DMS53 (cell line): ENCODE data around the gene CDH20.

Source experiments
- DNase-seq: peaks from one replicate; lab custom pipeline; 2025; lab: John Stamatoyannopoulos, UW

Gene CDH20

DNA sequence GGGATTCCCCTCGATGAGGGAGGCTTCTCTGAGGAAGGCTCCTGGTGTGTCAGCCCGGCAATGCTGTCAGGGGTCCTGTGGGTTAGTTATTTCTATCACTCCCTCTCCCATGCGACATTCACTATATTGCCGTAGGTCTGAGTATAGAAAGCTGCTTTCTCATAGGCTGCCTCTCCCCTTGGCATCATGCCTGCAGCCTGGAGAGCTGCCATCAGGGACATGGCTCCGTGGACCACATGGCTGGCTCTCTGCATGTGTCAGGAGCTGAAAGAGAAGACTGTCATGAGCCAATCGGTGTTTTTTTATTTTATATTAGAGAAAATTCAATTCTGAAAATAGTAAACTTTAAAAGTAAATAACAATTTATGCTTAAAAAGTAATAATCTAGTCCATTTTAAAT, 198.0 kb downstream of the CDH20 start:
- DNase-seq = no peak

DNA sequence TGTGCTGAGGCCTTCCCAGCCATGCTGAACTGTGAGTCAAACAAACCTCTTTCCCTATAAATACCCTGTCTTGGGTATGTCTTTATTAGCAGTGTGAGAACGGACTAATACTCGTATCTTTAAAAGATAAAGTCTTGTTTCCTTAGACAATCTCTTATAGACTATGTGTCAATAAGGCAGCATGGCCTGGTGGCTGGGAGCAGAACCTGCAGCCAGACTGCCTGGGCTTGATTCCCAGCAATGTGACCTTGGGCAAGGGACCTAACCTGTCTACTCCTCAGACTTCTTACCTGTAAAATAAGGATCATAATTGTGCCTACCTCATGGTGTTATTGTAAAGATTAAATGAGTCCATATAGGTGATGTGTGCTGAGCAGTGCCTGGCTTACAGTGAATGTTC, 198.7 kb downstream of the CDH20 start:
- DNase-seq = peak; percentile 14

DNA sequence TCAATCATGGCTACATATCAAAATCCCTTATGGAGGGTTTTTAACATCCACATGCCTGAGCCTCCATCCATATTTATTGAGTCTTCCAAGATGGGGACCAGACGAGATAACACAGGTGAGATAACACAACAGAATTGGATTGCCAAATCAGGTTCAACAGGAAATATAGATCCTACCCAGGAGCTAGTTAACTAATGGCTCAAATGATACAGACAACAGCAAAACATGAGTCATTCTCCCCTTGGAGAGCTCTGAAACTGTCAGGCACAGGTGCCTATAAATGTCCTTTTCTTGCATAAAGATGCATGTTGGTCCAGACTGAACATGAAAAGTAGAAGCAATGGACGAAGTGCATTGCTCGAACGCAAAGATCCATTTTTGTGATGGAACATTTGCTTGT, 202.2 kb downstream of the CDH20 start:
- peak; percentile 52 for DNase-seq

DNA sequence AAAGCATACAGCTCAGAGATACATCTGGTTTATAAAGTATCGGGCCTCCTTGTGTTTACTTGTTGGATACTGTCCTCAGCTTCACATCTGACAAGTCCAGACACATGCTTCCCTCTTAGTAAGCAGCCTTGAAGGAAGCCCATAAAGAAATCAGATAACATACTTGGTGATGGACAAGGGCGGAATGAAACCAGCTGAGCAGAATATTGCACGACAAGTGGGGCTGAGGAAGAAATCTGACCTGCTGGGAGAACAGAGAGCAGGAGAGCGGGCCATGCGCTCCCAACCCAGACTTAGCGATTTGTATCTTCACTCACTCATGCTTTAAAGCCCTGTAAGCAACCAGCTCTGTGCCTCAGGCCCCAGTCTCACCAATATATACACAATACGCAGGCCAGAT, 208.4 kb downstream of the CDH20 start:
- DNase-seq = no peak

DNA sequence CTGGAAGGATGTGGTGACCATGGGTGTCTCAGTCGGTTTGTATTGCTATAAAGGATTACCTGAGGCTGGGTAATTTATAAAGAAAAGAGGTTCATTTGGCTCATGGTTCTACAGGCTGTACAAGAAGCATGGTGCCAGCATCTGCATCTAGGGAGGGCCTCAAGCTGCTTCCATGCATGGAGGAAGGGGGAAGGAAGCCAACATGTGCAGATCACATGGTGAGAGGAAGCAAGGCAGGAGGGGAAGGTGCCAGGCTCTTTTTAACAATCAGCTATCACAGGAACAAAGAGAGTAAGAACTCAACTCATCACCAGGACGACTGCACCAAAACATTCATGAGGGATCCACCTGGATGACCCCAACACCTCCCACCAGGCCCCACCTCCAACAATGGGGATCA, 209.4 kb downstream of the CDH20 start:
- DNase-seq = no peak

DNA sequence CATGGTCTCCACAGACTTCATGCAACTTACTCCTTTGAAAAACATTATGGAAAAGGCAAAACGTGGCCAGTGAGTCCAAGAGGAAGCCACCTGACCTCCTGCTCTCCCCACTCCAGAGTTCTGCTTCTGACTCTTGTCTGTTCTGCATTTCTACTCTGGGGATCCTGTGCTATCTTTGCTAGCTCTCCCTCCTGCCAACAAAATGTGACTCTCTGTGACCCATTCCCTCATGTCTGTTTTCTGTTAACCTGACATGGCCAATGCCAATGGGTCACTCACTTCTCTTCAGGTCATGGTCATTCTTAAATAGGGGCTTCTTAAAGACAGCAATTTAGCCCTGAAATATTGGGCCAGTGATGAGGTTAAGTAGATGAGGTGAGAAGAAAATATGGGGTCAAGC, 210.3 kb downstream of the CDH20 start:
- DNase-seq = no peak

DNA sequence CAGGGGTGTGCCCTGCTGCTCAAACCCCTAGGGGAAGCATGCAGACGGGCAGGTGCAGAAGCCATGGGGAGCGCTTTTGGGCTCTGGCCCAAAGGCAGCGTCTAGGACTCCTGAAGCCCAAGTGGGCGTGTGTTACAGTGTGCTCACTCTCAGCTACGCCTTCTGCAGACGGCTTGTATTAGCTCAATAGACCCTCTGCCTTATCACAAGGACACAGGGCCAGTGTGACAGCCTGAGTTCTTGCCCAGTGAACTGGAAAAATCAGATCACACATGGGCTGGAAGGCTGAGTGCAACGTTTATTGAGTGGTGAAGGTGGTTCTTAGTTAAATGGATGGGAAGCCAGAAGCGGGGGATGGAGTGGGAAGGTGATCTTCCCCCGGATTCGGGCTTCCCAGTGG, 210.9 kb downstream of the CDH20 start:
- no peak for DNase-seq

DNA sequence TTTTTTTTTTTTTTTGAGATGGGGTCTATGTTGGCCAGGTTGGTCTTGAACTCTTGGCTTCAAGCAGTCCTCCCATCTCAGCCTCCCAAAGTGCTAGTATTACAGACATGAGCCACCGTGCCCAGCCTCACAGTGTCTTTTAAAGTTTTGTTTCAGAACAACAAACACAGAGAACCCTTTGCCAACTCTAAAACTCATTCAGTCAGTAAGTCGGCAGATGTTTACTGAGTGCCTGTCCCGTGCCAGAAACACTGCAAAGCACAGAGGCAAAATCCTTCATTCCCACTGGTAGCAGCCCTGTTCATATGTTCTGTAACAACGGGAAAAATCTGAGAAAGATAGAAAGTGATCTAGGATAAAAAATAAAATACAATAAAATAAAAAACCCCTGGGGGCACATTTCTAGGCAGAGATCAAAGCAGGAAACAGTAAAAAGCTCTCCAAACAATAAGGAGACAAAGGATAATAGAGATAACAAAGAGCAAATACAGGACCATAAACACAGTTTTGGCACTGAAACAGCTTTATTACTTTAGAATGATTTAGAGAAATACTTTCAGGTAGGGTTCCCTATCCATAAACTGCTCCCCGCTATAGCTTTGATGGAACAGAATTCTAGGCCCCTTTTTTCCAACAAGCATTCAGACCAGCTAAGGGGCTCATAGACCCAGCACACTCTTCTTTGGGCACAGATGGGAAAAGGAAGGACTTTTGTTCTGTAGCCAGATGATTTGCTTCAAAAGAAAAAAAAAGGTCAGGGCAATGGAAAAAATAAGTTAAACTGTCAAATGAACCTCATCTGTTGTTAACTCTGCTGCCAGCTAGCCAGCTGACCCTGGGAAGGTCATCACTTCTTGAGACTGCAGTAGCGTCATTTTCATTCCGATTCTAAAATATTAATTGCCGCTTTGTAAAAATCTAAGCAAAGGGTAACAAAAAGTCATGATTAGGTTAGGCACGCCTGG, 212.3 kb downstream of the CDH20 start:
- DNase-seq = no peak

DNA sequence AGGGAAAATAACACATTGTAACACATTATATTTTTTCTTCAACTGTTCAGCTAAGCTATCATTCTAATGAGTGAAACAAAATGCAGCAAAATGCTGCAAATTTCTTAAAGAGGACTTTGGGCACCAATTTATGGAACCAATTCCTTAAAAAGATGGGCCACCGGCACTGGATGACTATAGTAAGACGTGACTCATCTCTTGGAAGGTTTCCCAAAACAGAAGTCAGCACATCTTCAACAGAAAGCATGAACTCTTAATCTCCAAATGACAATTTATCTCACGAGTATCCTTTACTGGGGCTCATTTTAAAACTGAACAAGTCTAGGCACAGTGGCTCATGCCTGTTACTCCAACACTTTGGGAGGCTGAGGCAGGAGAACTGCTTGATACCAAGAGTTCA, 213.4 kb downstream of the CDH20 start:
- DNase-seq = peak; percentile 22

DNA sequence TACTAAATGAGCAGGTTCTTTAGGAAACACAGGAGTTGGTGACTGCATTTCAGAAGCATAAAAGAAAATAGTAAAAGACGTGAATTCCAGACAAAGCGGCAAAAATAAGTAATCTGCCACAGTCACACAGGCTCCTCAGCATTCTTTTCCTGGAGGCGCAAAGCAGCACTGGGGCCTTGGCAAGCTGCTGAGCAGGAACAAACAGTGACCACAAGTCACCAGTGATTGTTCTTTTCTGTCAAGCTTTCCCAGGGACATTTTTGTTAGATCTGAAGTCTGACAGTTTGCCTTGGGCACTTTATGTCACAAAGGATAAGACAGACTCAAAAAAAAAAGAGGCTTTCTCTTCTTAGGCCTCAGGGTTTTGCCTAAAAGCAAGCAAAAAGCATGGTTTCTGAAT, 216.2 kb downstream of the CDH20 start:
- no peak for DNase-seq

DNA sequence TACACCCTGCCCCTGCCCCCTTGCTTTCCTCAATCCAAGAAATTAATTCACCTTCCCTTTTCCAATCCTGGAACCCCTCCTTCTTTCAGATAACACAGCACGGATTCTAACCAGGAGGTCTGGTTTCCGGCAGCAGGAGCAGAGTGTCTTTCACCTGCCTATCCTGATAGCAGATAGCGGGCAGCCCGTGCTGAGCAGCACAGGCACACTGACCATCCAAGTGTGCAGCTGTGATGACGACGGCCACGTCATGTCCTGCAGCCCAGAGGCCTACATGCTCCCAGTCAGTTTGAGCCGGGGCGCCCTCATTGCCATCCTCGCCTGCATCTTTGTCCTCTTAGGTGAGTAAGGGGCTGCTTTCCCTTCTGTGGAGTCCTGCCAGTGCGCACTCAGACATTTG, 216.7 kb downstream of the CDH20 start:
- DNase-seq = no peak

DNA sequence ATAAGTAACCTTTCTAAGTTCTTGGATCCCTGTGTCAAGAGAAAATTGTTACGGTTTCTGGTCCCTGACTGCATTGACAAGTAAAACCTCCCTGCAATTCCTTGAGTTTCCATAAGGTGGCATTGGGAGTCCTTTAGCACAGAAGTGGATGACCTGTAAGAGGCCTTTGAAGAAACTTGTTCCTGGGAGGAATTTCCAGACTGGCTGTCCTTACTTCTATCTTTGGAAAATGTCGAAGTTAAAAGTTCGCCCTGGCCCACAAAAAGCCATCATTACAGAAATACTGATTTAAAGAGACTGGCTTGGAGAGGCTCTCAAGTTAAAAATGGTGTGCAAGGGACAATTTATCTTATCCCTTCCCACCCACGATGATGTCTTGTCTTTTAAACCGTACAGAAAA, 218.4 kb downstream of the CDH20 start:
- peak; percentile 93 for DNase-seq

DNA sequence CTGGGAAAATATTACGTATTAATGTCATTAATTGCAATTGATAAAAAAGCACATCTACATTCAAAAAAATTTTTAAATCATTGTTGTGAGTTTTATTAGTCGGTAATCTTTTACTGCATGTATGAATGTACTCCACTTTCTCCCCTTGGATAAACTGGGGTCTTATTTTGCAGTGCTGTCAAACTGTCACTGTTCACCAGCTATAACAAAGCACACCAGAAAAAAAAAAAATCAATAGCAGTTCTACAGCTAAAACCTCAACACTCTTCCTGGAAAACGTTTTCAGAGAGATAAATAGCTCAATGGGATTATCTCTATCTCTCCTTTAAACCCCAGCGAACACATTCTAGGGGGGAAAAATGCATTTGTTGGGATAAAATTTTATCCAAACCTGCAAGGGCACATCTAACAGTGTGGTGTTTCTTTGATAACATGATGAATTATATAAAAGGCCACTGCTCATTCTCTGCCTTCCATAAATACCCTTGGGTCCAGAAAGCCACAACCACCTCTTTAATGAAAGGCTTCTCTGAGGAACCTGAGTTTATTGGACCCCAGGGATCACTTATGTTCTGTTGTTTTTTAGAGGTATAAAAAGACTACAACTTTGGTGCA, 219.9 kb downstream of the CDH20 start:
- no peak for DNase-seq

DNA sequence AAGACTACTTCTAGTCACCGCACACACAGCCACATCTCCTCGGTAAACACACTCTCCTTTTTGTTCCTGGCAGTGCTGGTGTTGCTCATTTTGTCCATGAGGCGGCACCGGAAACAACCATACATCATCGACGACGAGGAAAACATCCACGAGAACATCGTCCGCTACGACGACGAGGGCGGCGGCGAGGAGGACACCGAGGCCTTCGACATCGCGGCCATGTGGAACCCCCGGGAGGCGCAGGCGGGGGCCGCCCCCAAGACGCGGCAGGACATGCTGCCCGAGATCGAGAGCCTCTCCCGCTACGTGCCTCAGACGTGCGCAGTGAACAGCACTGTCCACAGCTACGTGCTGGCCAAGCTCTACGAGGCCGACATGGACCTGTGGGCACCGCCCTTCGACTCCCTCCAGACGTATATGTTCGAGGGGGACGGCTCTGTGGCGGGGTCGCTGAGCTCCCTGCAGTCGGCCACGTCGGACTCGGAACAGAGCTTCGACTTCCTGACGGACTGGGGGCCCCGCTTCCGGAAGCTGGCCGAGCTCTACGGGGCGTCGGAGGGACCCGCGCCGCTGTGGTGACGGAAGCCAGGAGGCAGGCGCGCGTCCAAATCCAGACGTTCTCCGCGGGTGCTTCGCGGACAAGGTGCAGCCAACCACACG, 221.0 kb downstream of the CDH20 start:
- peak; percentile 97 for DNase-seq

DNA sequence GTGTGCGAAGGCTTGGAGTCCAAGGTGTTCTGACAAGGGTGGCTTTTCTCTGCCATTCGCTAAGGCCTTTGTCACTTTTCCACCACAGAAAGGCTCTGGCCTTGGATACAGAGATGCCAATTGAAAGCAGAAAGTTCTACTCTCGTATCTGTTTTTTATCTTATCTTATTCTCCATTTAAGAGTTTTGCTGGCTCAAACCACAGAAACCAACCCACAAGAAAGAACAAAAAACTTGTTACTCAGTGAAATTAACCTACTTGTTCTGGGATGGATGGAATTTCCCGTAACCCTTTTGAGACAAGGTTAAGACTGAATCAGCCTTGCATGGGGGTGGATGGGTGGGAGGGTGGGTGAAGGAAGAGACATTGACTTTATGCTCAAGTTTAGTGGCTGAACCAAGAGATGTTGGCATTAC, 221.7 kb downstream of the CDH20 start:
- no peak for DNase-seq

DNA sequence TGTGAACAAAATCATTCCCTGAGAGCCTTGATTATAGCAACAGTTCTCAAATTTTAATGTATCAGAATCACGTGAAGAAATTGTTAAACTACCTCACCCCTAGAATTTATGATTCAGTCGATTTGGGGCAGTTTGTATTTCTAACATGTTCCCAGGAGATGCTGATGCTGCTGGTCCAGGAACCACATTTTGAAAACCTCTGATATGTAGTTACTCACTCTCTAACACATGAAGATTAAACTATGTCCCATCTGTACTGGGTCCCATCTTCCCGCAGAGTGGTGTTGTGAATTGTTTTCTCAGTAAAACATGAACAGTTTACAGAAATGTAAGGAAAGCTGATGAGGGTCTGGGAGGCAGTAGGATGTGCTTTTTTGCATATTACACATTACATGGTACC, 223.1 kb downstream of the CDH20 start:
- no peak for DNase-seq

DNA sequence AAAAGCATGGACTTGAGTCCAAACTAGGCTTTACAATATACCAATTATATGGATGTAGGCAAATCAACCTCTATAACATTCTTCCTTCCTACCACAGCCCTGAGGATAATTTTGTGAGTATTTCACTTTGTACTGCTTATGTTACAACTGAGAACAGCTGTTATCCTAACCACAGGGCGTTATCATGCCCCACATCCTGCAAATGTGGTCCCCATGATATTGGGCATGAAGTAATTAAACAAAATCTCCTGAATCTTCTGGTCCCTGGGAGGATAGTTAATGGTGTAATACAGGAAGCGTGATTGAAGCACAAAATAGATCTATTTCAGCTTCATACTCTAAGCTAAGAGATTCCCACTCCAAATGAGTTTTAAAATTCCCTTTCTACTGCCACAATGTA, 223.6 kb downstream of the CDH20 start:
- no peak for DNase-seq

DNA sequence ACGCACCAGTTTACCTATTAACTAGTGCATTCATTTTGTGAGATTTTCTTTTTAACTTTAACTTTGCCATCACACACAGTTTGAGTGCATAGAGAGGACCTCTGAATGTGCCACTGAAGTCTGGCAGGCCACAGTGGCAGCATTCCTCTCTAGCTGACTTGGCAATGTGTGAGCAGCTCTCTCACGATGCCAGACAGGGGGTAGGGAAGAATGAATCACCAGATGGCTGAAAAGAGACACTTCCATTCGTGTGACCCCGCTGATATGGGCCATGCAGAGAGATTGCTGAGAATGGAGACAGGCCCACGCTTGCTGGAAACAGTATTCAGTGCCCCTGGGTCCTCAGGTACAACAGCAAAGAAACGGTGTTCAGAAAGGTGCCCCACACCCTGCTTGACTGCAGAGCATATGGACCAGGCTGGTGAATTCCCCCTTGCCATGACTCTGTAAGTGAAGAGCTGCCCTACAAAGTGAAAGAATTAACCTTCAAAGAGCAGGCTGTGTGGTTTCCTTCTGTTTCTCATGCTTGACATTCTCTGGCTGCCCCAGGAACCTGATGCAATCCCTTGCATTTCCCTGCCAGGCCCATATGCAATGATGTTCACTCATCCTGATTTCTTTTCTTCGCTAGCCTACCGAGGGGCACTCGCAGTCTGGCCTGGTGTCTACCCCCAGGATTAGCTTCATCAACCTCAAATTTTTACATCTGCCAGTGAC, 236.1 kb downstream of the CDH20 start:
- no peak for DNase-seq

DNA sequence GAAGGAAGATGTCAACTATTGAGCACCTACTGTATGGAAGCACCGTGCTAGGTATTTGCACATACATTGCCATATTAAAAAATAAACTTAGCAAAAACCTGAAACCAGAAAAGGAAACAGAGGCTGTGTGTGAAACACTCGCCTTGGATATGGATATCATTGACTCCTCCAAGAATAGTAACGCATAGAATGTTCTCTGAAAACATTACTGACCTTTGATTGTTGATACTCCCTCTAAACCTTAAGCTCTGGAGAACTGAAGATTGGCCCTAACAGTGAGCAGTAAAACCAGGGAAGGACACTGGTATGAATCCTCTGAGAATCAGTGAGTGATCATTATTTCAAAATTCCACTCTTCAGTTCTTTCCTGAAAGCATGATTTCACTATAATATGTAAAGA, 236.8 kb downstream of the CDH20 start:
- no peak for DNase-seq

DNA sequence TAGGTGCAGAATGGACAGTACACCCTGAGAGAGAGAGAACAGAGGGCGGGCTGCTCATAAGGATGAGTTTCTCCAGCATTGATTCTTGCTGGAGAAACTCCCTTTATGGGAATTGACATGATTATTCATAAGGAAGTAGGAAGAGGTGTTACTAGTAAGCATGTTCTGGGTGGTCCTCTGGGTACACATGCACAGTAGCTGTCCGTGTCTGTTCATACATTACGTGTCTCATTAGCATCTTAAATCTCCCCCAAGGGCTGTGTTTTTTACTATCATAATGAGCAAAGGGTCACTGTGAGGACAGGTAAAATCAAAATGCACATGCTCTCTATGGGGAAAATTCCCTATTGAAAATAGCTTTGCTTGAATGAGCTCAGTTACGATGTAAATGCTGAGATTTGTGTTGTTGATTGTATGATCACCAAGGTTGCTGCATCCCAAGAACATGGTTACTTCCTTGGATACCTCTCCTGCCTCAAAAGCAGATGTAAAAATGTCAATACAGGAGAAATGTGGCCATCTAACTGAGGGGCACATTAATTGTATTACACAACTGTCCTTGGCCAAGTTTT, 238.9 kb downstream of the CDH20 start:
- DNase-seq = no peak

DNA sequence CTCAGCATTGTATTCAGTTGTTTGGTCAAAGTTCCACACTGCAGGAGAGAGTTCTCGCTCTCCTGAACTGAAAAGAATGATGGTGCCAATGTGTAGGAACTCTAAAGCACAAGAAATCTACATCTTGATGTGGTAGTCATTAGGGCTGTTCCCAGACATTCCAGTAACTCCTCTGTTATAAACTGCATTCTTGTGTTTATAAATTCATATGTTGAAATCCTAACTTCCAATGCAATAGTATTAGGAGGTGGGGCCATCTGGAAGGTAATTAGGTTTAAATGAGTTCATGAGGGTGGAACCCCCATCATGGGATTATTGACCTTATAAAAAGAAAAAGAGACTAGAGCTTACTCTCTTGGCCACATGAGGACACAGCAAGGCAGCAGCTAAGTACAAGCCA, 239.6 kb downstream of the CDH20 start:
- no peak for DNase-seq

DNA sequence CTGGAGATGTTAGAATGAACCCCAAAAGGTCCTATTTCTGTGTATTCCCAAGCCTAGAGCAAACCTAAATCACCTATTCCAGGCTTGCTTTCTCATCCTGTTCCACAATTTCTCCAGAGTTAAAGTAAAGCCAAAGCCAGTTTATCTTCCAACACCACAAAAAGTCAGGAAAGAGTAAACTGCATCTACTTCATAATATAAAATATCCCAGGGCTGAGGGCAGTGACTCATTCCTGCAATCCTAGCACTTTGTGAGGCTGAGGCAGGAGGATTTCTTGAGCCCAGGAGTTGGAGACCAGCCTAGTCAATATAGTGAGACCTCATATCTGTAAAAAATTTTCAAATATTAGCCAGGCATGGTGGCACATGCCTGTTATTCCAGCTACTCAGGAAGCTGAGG, 241.4 kb downstream of the CDH20 start:
- no peak for DNase-seq
